ENCODE results near the gene PHF21A. TPM values are rescaled to one million over a fixed set of nuclear protein-coding genes. Genes with fewer than 3 reads are reported as not detected.

PHF21A gene
- total and polyA plus RNA-seq, 10 of the 15 experiments (the other 5 are each of a cell fraction or from before 2014, with no cell fraction given): 2.6 to 37.2 (median 16.0) TPM

DNA sequence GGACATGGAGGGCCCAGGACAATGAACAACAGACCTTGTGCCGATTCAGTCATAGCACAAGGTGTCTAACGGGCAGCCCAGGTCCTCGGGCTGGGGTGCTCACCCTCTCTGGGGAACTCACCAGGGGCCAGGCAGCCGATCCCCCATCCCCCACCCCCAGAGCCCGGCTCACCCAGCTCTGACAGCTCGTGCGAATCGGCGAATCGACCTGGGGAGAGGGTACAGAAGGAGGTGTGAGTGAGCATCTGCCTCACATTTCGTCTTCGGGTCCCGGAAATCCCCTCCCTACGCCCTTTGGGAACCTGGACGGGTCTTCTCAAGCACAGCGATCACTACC is 204.0 kb downstream of the PHF21A start:
- H2AFZ ChIP-seq (ENCODE audit: control insufficient read depth, low read depth, low read length): peak overlapping the region; percentile 98
- intact Hi-C loops (cut with micrococcal nuclease; ENCODE audit: unreplicated experiment) (loop anchor here (2.0 kb wide), 1 partner anchor 70 kb away; the partner anchor contains the start of gene CRY2), in situ Hi-C loops (cut with MboI) (no loop called here)
- 6% methylated on average over 16 of the region's 16 CpGs for WGBS (ENCODE audit: insufficient coverage, insufficient replicate concordance, low lambda C conversion rate, missing lambda C conversion rate)
- FAIRE-seq: peak; percentile 61
- H3K9me3 ChIP-seq (replicated peaks; ENCODE audit: control insufficient read depth, insufficient read depth, low read length): no peaks in the 10 kb centered on the region
- TF ChIP-seq POLR2AphosphoS5 (IDR thresholded peaks at IDR 0.05; ENCODE audit: low read length): no peak
- 0 out of 2 replicates have a peak, but pooled peaks have one; percentile 37 for TF ChIP-seq DPF2 (IDR thresholded peaks at IDR 0.05)
- TF ChIP-seq, protein P1, sequence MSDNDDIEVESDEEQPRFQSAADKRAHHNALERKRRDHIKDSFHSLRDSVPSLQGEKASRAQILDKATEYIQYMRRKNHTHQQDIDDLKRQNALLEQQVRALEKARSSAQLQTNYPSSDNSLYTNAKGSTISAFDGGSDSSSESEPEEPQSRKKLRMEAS (IDR thresholded peaks at IDR 0.05; ENCODE audit: low read depth, low read length): no peak
- TF ChIP-seq IKZF2 (IDR thresholded peaks at IDR 0.05): 0 out of 4 replicates have a peak, but pooled peaks of 1 of the 2 experiments have one; percentile 8
- no peak for TF ChIP-seq RBBP5 (conservative IDR thresholded peaks at IDR 0.05)
- no peak for TF ChIP-seq RFX5 (IDR thresholded peaks at IDR 0.05; ENCODE audit: low read depth, low read length)
- TF ChIP-seq, protein P2, sequence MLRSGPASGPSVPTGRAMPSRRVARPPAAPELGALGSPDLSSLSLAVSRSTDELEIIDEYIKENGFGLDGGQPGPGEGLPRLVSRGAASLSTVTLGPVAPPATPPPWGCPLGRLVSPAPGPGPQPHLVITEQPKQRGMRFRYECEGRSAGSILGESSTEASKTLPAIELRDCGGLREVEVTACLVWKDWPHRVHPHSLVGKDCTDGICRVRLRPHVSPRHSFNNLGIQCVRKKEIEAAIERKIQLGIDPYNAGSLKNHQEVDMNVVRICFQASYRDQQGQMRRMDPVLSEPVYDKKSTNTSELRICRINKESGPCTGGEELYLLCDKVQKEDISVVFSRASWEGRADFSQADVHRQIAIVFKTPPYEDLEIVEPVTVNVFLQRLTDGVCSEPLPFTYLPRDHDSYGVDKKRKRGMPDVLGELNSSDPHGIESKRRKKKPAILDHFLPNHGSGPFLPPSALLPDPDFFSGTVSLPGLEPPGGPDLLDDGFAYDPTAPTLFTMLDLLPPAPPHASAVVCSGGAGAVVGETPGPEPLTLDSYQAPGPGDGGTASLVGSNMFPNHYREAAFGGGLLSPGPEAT (IDR thresholded peaks at IDR 0.05; ENCODE audit: low read depth): no peak
- no peak for TF ChIP-seq SPI1 (IDR thresholded peaks at IDR 0.05; ENCODE audit: borderline replicate concordance, insufficient read depth, low read depth, low read length)
- TF ChIP-seq, protein P3, sequence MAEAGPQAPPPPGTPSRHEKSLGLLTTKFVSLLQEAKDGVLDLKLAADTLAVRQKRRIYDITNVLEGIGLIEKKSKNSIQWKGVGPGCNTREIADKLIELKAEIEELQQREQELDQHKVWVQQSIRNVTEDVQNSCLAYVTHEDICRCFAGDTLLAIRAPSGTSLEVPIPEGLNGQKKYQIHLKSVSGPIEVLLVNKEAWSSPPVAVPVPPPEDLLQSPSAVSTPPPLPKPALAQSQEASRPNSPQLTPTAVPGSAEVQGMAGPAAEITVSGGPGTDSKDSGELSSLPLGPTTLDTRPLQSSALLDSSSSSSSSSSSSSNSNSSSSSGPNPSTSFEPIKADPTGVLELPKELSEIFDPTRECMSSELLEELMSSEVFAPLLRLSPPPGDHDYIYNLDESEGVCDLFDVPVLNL (IDR thresholded peaks at IDR 0.05; ENCODE audit: low read depth, low read length): 0 out of 2 replicates have a peak, but pooled peaks have one; percentile 20
- no peak for TF ChIP-seq POU2F2 (IDR thresholded peaks at IDR 0.05; ENCODE audit: borderline replicate concordance, low read depth, low read length)
- TF ChIP-seq HDGF (IDR thresholded peaks at IDR 0.05): no peak
- TF ChIP-seq, protein P4, sequence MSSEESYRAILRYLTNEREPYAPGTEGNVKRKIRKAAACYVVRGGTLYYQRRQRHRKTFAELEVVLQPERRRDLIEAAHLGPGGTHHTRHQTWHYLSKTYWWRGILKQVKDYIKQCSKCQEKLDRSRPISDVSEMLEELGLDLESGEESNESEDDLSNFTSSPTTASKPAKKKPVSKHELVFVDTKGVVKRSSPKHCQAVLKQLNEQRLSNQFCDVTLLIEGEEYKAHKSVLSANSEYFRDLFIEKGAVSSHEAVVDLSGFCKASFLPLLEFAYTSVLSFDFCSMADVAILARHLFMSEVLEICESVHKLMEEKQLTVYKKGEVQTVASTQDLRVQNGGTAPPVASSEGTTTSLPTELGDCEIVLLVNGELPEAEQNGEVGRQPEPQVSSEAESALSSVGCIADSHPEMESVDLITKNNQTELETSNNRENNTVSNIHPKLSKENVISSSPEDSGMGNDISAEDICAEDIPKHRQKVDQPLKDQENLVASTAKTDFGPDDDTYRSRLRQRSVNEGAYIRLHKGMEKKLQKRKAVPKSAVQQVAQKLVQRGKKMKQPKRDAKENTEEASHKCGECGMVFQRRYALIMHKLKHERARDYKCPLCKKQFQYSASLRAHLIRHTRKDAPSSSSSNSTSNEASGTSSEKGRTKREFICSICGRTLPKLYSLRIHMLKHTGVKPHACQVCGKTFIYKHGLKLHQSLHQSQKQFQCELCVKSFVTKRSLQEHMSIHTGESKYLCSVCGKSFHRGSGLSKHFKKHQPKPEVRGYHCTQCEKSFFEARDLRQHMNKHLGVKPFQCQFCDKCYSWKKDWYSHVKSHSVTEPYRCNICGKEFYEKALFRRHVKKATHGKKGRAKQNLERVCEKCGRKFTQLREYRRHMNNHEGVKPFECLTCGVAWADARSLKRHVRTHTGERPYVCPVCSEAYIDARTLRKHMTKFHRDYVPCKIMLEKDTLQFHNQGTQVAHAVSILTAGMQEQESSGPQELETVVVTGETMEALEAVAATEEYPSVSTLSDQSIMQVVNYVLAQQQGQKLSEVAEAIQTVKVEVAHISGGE (CRISPR knock-in tag; IDR thresholded peaks at IDR 0.05): no peak
- no peak for TF ChIP-seq POLR2A (IDR thresholded peaks at IDR 0.05; ENCODE audit: low read depth, low read length)
- no peak for TF ChIP-seq EZH2 (IDR thresholded peaks at IDR 0.05; ENCODE audit: borderline replicate concordance, control insufficient read depth, low read depth, low read length)
- peak overlapping the region; percentile 84 for H3K4me2 ChIP-seq (ENCODE audit: control insufficient read depth, insufficient read depth)
- H3K79me2 ChIP-seq (ENCODE audit: control insufficient read depth, insufficient read depth, low read length): peaks cover 16% of the 10 kb centered on the region
- H3K9ac ChIP-seq (ENCODE audit: control insufficient read depth, insufficient read depth, low read length): peak overlapping the region; percentile 99
- H3K4me1 ChIP-seq (ENCODE audit: control insufficient read depth, insufficient read depth, low read length): peaks cover 18% of the 10 kb centered on the region
- RAD21 ChIA-PET (ENCODE audit: unreplicated experiment): interaction anchor here (1.0 to 2.8 kb wide), 5 partner anchors 13 to 146 kb away, joined by 3 to 29 read pairs (median 8); partner anchors contain the start of genes CRY2 and SLC35C1
- no peaks in the 10 kb centered on the region for H4K20me1 ChIP-seq (ENCODE audit: control insufficient read depth, insufficient read depth)
- POLR2A ChIA-PET: interaction anchor here (0.8 to 2.6 kb wide), 7 partner anchors 10 to 70 kb away, joined by 3 to 27 read pairs (median 6); partner anchors contain the start of gene CRY2
- no peak for DNase-seq (ENCODE audit: low read depth, low spot score)
- ATAC-seq: peak; percentile 4
- peak overlapping the region; percentile 99 for H3K4me3 ChIP-seq
- peaks cover 12 to 15% of the 10 kb centered on the region in 2 experiments for H3K36me3 ChIP-seq (ENCODE audit: control insufficient read depth in 2 of 2, insufficient read depth in 2 of 2, low read length in 1 of 2)
- H3K27me3 ChIP-seq (replicated peaks in 1 of 2; ENCODE audit: control insufficient read depth in 2 of 2, insufficient read depth in 2 of 2, low read length in 1 of 2): peaks cover 2 to 3% of the 10 kb centered on the region in 2 experiments; a peak in 3 of 4 replicates
- TSS peak; percentile 66 for BruUV-seq (replicated peaks)
- SMC1A ChIA-PET (ENCODE audit: uncharacterized antibody, unreplicated experiment): interaction anchor here (0.7 to 2.8 kb wide), 5 partner anchors 13 to 48 kb away, joined by 3 to 31 read pairs (median 5); no protein-coding TSS in a partner anchor
- CTCF ChIA-PET: interaction anchor here (1.0 to 2.4 kb wide), 4 partner anchors 13 to 146 kb away, joined by 3 to 12 read pairs (median 8); no protein-coding TSS in a partner anchor
- peak overlapping the region; percentile 92 for H3K27ac ChIP-seq (ENCODE audit: control insufficient read depth, insufficient read depth)

Data from GM12878 (cell line).